SW 1271 (cell line): ENCODE measurements around the gene LEO1.

Experiments
- DNase-seq, 2 experiments: peaks; one replicate each; lab custom pipeline; 2025; lab: John Stamatoyannopoulos, UW

Gene LEO1

GRCh38 chr15:51931016-51931415 is 40.6 kb downstream of the LEO1 start:
- no peak for DNase-seq

DNA sequence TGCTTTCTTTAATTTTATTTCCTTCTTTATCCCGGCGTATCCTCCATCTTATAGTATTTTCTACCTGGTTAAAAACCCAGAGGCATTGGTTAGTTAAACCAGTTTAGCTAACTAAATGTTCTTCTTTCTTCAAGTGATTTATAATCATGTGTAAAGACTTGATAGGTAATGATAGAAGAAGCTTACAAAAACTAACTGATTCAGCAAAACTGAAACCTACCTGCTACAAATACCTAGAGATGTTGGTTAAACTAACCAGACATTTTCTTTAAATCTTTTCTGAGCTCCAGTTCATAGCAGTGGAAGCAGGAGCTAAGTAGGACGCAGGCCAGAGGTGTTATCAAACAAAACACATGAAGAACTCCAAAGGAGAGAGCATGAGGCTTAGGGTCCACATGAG is 44.8 kb downstream of the LEO1 start:
- no peak for DNase-seq

GRCh38 chr15:51924156-51925068 is 47.2 kb downstream of the LEO1 start:
- DNase-seq, result no peak

DNA sequence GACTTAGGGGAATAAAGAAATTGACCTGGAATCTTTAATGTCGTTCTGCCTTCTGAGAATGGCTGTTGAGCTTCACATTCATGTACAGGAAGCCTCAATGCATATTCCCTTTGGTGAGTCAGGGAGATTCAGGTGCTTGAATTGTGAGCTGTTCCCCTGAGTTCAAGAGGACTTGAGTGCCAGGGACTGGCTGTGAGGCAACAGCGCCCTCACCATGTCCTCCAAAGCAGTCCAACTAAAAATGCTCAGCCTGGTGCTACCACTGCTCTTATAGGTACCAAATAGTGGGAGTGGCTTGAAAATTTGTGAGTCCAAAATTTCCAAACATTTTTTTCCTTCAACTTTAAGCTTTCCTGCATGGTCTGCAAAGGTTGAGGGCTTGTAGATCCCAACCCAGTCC is 54.1 kb downstream of the LEO1 start:
- peak; percentile 13 to 48 for DNase-seq

- no peak for DNase-seq
Measured at GRCh38 chr15:51912528-51912927, 59.0 kb downstream of the LEO1 start.

GRCh38 chr15:51909584-51909983 is 62.0 kb downstream of the LEO1 start:
- no peak for DNase-seq

DNA sequence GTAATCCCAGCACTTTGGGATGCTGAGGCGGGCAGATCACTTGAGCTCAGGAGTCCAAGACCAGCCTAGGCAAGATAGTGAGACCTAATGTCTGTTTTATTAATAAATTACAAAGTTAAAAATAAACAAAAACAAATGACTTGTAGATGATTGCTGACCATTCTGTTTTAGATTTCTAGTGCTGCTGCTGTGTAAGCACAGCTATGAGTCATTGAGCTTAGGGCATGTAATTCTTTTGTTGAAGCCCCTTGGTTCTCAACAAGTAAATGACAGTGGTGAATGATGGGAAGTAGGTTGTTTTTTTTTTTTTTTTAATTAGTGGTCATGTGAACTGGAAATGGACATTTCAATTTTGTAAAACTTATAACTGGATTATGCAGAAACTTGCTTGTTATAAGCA is 63.3 kb downstream of the LEO1 start:
- no peak for DNase-seq

DNA sequence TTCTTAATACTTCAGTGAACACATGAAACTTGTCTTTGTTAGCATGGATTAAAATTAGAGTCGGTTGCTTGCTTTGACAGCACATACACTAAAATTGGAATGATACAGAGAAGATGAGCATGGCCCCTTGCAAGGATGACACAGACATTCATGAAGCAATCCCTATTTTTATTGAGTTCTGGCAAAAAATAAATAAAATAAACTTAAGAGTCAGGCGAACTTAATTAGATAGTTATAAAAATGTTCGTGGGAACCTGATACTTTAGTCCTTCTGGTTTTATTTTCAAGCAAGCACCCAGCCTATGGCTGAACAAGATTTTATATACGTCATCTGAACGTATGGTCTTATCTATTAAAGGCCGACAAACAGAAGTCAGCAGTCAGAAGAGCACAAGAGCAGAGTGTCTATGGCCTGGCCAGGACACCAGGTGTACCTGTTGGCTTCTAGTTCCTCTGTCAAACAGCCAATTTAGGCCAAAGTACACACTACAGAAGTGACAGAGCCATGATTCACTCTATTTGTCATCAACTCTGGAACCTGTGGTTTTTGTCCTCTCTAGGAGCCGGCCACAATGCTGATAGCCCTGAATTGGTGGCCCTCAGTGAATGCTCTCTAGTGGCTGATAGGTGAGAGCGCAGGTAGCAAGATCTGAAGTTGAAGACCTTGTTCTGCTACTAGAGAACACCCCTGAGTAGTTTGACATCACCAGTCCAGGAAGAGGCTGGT is 64.3 kb downstream of the LEO1 start:
- peak in 1 of 2 experiments; percentile 59 for DNase-seq

DNA sequence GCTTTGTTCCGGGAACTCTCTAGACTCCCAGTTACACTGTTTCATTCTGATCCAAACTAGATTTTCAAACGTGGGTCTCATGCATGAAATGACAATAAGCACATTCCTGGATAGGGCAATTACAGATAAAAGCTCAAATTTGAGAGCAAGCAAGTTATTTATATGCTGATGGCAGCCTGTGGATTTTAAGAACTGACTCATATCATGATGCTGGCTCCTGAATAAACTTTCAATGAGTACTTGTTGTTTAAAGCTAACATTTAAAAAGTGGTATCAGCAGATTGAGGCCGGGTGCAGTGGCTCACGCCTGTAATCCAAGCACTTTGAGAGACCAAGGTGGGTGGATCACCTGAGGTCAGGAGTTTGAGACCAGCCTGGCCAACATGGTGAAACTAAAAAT is 66.6 kb downstream of the LEO1 start:
- DNase-seq, result no peak

DNA sequence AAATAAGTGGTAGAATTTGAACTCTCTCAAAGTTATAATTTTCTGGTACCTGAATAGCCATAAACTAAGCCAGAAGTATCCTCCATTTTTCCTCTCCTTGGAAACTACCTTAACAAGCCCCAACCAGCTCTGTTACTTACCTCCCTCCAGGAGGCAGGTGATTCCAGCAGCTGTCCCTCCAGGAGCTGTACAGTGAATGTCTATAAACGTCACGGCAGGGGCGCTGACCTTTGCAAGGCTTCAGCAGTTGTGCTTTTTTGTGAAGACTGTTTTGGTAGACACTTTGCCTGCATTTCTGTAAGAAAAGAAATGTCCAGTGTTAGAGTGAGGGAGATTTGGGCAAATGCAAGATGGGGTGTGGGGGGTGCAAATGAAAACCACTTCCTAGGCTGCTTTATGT is 67.2 kb downstream of the LEO1 start:
- DNase-seq, result no peak

- DNase-seq, result no peak
Measured at GRCh38 chr15:51889486-51889885, 82.1 kb downstream of the LEO1 start.

DNA sequence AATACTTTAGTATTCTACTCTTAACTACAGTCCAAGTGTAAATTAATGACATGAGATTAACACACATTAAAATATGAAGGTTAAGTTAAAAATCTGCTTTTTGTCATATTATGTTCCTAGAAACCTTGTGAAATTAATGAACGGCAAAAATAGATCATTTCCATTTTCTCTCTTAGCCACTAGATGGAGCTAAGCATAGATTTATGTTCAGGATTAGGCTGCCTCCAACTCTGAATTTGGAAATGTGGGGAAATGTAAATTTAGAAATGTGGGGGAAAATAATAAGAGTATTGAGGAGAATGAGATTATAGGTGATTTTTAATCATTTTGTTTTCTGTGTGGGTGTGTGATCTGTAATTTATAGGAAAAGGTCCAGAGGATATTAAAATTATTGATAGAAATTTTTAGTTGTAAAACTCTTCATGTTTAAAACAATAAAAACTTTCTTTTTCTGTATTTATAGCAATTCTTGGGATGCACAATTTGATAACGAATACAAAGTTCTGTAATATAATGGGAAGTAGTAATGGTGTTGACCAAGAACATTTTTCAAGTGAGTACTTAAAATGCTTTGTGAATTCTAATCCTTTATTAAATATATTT is 82.9 kb downstream of the LEO1 start:
- DNase-seq, result peak in 1 of 2 experiments; percentile 16
